Chondrocyte (in vitro differentiated cells): ENCODE results near the gene CELF2. TPM values are rescaled to one million over a fixed set of nuclear protein-coding genes. Genes with fewer than 3 reads are reported as not detected.

Experiments
- DNase-seq: peaks from one replicate; pipeline ENCODE4 v3.0.0; 2021; ENCODE audit warnings: mixed read lengths, low spot score
- H3K27ac Mint-ChIP-seq: one replicate; pipeline ENCODE4 v1.8.0; 2021; ENCODE audit warnings: mild to moderate bottlenecking, moderate library complexity, mixed read lengths; ENCODE audit not compliant: unreplicated experiment
- H3K27me3 Mint-ChIP-seq: 2 replicates; pipeline ENCODE4 v1.8.0; 2021; ENCODE audit warnings: low read depth, mixed read lengths
- H3K36me3 Mint-ChIP-seq: 2 replicates; pipeline ENCODE4 v1.8.0; 2021; ENCODE audit warnings: low read depth, mixed read lengths
- H3K4me1 Mint-ChIP-seq: 2 replicates; pipeline ENCODE4 v1.8.0; 2021; ENCODE audit warnings: low read depth, mild to moderate bottlenecking, mixed read lengths
- H3K4me3 Mint-ChIP-seq: one replicate; pipeline ENCODE4 v1.8.0; 2021; ENCODE audit warnings: mild to moderate bottlenecking, moderate library complexity, mixed read lengths; ENCODE audit not compliant: unreplicated experiment
- H3K9me3 Mint-ChIP-seq: 2 replicates; pipeline ENCODE4 v1.8.0; 2021; ENCODE audit warnings: low read depth, mixed read lengths
- total RNA-seq: library from RNA; stranded (reverse); gene quantifications from 3 replicates; pipeline ENCODE4 v1.2.1, GENCODE V29; 2021
- TF ChIP-seq, protein P1 (sequence below): fragments of 200-600 bp; sonication (generic); IDR thresholded peaks from 2 replicates; pipeline ENCODE4 v1.5.0; 2021; ENCODE audit warnings: antibody characterized with exemption, mild to moderate bottlenecking, moderate library complexity

The CELF2 gene
- total RNA-seq, 1 donor from 2014 or later = 44.3 TPM

DNA sequence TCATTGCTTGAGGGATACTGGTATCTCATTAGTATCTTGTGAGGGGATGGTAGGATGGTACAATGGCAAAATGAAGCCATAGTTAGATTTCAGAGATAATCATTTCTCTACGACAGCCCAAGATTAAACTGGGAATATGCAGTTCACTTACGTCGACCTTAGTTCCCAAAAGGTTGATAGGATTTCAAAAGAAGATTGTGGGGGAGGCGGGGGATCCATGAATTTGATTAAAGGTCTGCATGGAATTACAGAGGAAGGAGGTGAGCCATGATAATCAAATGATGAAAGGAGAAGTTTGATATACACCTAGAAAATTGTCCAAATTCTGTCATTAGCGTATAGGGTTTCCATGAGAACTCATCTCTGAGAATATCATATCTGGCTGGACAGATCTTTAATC is 206.6 kb downstream of the CELF2 start:
- H3K9me3 Mint-ChIP-seq = no peaks in the 10 kb centered on the region
- H3K36me3 Mint-ChIP-seq = peaks cover 1% of the 10 kb centered on the region
- no peak overlapping the region for H3K27ac Mint-ChIP-seq
- no peak overlapping the region for H3K4me3 Mint-ChIP-seq
- DNase-seq = no peak
- TF ChIP-seq, protein P1, sequence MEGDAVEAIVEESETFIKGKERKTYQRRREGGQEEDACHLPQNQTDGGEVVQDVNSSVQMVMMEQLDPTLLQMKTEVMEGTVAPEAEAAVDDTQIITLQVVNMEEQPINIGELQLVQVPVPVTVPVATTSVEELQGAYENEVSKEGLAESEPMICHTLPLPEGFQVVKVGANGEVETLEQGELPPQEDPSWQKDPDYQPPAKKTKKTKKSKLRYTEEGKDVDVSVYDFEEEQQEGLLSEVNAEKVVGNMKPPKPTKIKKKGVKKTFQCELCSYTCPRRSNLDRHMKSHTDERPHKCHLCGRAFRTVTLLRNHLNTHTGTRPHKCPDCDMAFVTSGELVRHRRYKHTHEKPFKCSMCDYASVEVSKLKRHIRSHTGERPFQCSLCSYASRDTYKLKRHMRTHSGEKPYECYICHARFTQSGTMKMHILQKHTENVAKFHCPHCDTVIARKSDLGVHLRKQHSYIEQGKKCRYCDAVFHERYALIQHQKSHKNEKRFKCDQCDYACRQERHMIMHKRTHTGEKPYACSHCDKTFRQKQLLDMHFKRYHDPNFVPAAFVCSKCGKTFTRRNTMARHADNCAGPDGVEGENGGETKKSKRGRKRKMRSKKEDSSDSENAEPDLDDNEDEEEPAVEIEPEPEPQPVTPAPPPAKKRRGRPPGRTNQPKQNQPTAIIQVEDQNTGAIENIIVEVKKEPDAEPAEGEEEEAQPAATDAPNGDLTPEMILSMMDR = no peak
- no peaks in the 10 kb centered on the region for H3K27me3 Mint-ChIP-seq
- no peaks in the 10 kb centered on the region for H3K4me1 Mint-ChIP-seq

GRCh38 chr10:11224792-11225416 is 207.2 kb downstream of the CELF2 start:
- no peak for DNase-seq
- H3K27me3 Mint-ChIP-seq = no peaks in the 10 kb centered on the region
- no peaks in the 10 kb centered on the region for H3K9me3 Mint-ChIP-seq
- no peak overlapping the region for H3K4me3 Mint-ChIP-seq
- no peaks in the 10 kb centered on the region for H3K4me1 Mint-ChIP-seq
- no peak overlapping the region for H3K27ac Mint-ChIP-seq
- H3K36me3 Mint-ChIP-seq = peaks cover 2% of the 10 kb centered on the region
- TF ChIP-seq, protein P1 = no peak

GRCh38 chr10:11225935-11226334 is 208.3 kb downstream of the CELF2 start:
- H3K27me3 Mint-ChIP-seq = no peaks in the 10 kb centered on the region
- no peak for DNase-seq
- TF ChIP-seq, protein P1 = no peak
- no peak overlapping the region for H3K4me3 Mint-ChIP-seq
- H3K36me3 Mint-ChIP-seq = peaks cover 2% of the 10 kb centered on the region
- H3K27ac Mint-ChIP-seq = no peak overlapping the region
- H3K4me1 Mint-ChIP-seq = no peaks in the 10 kb centered on the region
- no peaks in the 10 kb centered on the region for H3K9me3 Mint-ChIP-seq

DNA sequence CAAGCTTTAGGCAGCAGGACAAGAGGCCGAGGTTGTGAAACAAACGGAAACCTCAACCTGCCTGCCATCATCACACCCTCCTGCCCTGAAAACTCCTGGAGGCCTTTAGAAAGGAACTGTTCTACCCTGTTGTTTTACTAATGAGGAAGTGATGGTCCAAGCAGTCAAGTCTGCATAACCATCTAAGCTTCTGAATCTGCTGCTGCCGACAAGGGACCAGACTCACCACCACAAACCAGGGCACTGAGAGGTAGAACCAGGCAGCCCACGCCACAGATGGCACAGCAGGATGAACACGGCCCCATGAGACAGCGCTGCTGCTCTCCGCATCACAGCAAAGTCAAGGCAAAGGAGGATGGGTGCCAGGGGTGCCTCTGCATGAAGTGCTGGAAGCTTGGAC is 209.4 kb downstream of the CELF2 start:
- no peak overlapping the region for H3K27ac Mint-ChIP-seq
- TF ChIP-seq, protein P1 = no peak
- no peaks in the 10 kb centered on the region for H3K4me1 Mint-ChIP-seq
- no peaks in the 10 kb centered on the region for H3K27me3 Mint-ChIP-seq
- no peaks in the 10 kb centered on the region for H3K9me3 Mint-ChIP-seq
- no peak for DNase-seq
- peaks cover 2% of the 10 kb centered on the region for H3K36me3 Mint-ChIP-seq
- H3K4me3 Mint-ChIP-seq = no peak overlapping the region

GRCh38 chr10:11229893-11230292 is 212.2 kb downstream of the CELF2 start:
- DNase-seq = no peak
- H3K36me3 Mint-ChIP-seq = peaks cover 2% of the 10 kb centered on the region

More at GRCh38 chr10:11229893-11230292, 212.2 kb downstream of the CELF2 start:
- Mint-ChIP-seq H3K4me1 (peaks cover under 1% of the 10 kb centered on the region), H3K27ac (no peak overlapping the region), H3K9me3 (no peaks in the 10 kb centered on the region), H3K27me3 (no peaks in the 10 kb centered on the region), H3K4me3 (no peak overlapping the region)
- TF ChIP-seq, protein P1 = no peak
